Measurements from ENCODE around the gene TCF12. TPM values are rescaled to one million over a fixed set of nuclear protein-coding genes. Genes with fewer than 3 reads are reported as not detected.

Gene TCF12
- total and polyA plus RNA-seq, 11 donors: 6.5 to 77.3 (median 43.5) TPM

- Histone ChIP-seq H3K27ac (peak overlapping the region in 7 of 12 donors; percentile 1 to 57 (median 27)), H3K36me3 (peaks cover 0 to 54% (median 30%) of the 10 kb centered on the region in 9 donors), H3K27me3 (no peaks in the 10 kb centered on the region), H3K9me3 (no peaks in the 10 kb centered on the region), H3K4me1 (peaks cover 0 to 12% (median 0%) of the 10 kb centered on the region in 12 donors), H3K4me3 (no peak overlapping the region)
- peak in 3 of 4 donors; percentile 51 to 78 (median 77) for ATAC-seq
- WGBS, 4 donors: 21 to 32% (median 27%) methylated on average over 3 of the region's 3 CpGs
- intact Hi-C loops (cut with DNase I): no loop called here
- no peak for TF ChIP-seq POLR2A (IDR thresholded peaks at IDR 0.05)
- no peak for TF ChIP-seq CTCF (IDR thresholded peaks at IDR 0.05)
- DNase-seq: no peak
Measured at GRCh38 chr15:57245130-57245529, 326.7 kb downstream of the TCF12 start.

GRCh38 chr15:57245714-57246113 lies 327.3 kb downstream of the TCF12 start:
- Histone ChIP-seq H3K27me3 (no peaks in the 10 kb centered on the region), H3K27ac (peak overlapping the region in 5 of 12 donors; percentile 15 to 57 (median 30)), H3K36me3 (peaks cover 0 to 52% (median 30%) of the 10 kb centered on the region in 9 donors), H3K4me3 (no peak overlapping the region), H3K4me1 (peaks cover 0 to 12% (median 0%) of the 10 kb centered on the region in 12 donors), H3K9me3 (no peaks in the 10 kb centered on the region)
- 86 to 93% (median 90%) methylated on average over 1 of the region's 1 CpG for WGBS, 4 donors
- ATAC-seq: no peak
- no peak for DNase-seq
- TF ChIP-seq POLR2A (IDR thresholded peaks at IDR 0.05): no peak
- no peak for TF ChIP-seq CTCF (IDR thresholded peaks at IDR 0.05)
- intact Hi-C loops (cut with DNase I): no loop called here

GRCh38 chr15:57248074-57248473 lies 329.6 kb downstream of the TCF12 start:
- H3K9me3 ChIP-seq: no peaks in the 10 kb centered on the region
- TF ChIP-seq CTCF (IDR thresholded peaks at IDR 0.05): no peak
- no peak for TF ChIP-seq POLR2A (IDR thresholded peaks at IDR 0.05)
- 46 to 100% (median 95%) methylated on average over 1 of the region's 1 CpG for WGBS, 4 donors
- H3K4me3 ChIP-seq: no peak overlapping the region
- ATAC-seq (peak in 1 of 4 donors; percentile 41), DNase-seq (no peak)
- peaks cover 0 to 12% (median 0%) of the 10 kb centered on the region in 12 donors for H3K4me1 ChIP-seq
- intact Hi-C loops (cut with DNase I): no loop called here
- H3K27me3 ChIP-seq: no peaks in the 10 kb centered on the region
- no peak overlapping the region for H3K27ac ChIP-seq
- H3K36me3 ChIP-seq: peaks cover 0 to 68% (median 43%) of the 10 kb centered on the region in 9 donors

- DNase-seq (no peak), ATAC-seq (no peak)
- H3K4me3 ChIP-seq: no peak overlapping the region
- intact Hi-C loops (cut with DNase I): no loop called here
- no peaks in the 10 kb centered on the region for H3K27me3 ChIP-seq
- H3K27ac ChIP-seq: no peak overlapping the region
- peaks cover 0 to 5% (median 0%) of the 10 kb centered on the region in 12 donors for H3K4me1 ChIP-seq
- TF ChIP-seq CTCF (IDR thresholded peaks at IDR 0.05): no peak
- TF ChIP-seq POLR2A (IDR thresholded peaks at IDR 0.05): no peak
- peaks cover 0 to 62% (median 36%) of the 10 kb centered on the region in 9 donors for H3K36me3 ChIP-seq
- H3K9me3 ChIP-seq: no peaks in the 10 kb centered on the region
Measured at GRCh38 chr15:57251308-57251707, 332.9 kb downstream of the TCF12 start.
